AG09309 (cell line): ENCODE data around the gene NRDE2.
"Not testable (repeated sequence)": the region's sequence is repeated elsewhere in the genome, so short reads cannot be mapped to it uniquely, and the experiment has no call there.

Experiments
- DNase-seq: peaks from one replicate; pipeline ENCODE4 v3.0.0-alpha.2; 2010; ENCODE audit warnings: low read depth
- H3K4me3 ChIP-seq: 2 replicates; pipeline ENCODE4 v1.5.1; 2011; ENCODE audit warnings: mild to moderate bottlenecking, low read depth, low read length, moderate library complexity; ENCODE audit not compliant: control insufficient read depth
- TF ChIP-seq, protein P1 (sequence below): IDR thresholded peaks from 2 replicates; pipeline ENCODE4 v1.5.1; 2011; ENCODE audit warnings: mild to moderate bottlenecking, low read depth, low read length, inconsistent platforms; ENCODE audit not compliant: insufficient read depth, control insufficient read depth; ENCODE audit errors: missing control alignments

The NRDE2 gene

DNA sequence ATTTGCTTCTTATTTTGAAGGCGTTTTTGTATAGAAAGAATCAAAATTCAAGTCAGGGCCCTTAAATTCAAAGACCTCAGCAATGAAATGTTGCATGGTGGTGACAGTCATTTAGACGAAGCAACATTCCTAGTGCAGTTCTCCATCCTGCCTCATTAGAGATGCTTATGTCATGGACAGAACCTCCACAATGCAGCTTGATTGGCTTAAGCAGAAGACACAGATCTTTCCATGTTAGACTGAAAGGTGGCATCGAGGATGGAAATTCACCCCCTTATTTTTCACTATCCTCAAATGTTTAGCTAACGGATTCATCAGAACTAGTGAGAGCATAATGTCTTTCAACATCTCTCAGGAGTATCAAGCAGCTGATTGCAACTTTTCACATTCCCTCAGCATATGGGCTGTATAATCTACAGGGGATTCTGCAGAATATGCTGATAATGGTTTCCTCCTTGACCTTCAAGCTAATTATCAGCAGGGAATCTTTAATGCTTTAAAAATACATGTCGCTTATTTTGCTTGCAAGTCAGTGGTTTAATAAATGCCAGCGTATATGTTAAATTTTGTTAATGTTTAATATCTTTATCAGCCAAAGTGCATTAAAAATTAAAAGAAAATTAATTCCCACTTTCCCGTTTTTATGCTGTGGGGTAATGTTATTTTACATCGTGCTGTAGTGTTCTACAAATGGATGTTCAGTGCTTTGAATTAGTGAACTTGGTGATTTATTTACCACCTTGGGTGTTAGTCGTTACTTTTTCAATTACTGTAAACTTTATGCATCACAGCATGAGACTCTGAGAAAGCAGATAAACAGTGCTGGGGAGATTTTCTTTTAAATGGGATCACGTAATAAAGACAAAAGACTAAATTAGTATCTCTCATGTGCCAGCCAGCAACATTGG is 12.8 kb upstream of the NRDE2 start:
- TF ChIP-seq, protein P1, sequence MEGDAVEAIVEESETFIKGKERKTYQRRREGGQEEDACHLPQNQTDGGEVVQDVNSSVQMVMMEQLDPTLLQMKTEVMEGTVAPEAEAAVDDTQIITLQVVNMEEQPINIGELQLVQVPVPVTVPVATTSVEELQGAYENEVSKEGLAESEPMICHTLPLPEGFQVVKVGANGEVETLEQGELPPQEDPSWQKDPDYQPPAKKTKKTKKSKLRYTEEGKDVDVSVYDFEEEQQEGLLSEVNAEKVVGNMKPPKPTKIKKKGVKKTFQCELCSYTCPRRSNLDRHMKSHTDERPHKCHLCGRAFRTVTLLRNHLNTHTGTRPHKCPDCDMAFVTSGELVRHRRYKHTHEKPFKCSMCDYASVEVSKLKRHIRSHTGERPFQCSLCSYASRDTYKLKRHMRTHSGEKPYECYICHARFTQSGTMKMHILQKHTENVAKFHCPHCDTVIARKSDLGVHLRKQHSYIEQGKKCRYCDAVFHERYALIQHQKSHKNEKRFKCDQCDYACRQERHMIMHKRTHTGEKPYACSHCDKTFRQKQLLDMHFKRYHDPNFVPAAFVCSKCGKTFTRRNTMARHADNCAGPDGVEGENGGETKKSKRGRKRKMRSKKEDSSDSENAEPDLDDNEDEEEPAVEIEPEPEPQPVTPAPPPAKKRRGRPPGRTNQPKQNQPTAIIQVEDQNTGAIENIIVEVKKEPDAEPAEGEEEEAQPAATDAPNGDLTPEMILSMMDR: no peak
- DNase-seq: no peak
- H3K4me3 ChIP-seq: no peak overlapping the region

DNA sequence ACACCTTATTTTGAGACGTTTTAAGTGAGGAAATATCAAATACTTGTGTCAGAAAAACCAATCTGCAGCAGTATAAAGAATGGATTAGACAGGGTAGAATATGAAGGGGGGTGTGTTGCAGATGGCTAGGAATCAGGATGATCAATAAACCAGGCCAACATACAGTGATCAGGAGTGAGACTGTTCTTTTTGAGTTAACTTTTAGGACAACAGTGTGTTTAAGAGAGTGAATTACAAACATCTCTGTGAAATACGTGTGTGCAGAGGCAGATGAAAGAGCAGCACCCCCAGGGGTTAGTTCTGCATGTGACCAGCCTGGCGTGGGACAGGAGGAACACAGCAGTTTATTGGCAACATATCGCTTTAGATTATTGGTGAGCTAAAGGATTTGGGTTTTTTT is 10.6 kb upstream of the NRDE2 start:
- no peak overlapping the region for H3K4me3 ChIP-seq
- TF ChIP-seq, protein P1: no peak
- no peak for DNase-seq

DNA sequence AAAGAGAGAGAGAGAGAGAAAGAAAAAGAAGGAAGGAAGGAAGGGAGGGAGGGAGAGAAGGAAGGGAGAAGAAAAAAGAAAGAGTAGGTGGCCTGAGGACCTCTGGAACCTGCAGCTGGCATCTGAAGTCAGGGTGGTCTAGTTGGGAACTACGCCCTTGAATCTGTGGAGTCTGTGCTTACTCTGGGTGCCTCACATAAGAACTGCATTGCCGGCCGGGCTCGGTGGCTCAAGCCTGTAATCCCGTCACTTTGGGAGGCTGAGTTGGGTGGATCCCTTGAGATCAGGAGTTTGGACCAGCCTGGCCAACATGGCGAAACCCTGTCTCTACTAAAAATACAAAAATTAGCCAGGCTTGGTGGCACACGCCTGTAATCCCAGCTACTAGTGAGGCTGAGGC is 10.0 kb upstream of the NRDE2 start:
- H3K4me3 ChIP-seq: no peak overlapping the region
- TF ChIP-seq, protein P1: no peak
- no peak for DNase-seq

DNA sequence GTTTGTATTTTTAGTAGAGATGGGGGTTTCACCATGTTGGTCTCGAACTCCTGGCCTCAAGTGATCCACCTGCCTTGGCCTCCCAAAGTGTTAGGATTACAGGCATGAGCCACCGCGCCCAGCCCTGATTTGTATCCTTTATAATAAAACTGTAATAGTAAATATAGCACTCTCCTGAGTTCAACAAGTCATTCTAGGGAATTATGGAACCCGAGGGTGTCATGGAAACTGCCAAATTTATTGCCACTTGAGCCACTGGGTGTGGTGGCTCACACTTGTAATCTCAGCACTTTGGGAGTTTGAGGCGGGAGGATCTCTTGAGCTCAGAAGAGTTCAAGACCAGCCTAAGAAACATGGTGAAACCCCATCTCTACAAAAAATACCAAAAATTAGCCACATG is 9.5 kb upstream of the NRDE2 start:
- H3K4me3 ChIP-seq, DNase-seq: not testable (repeated sequence)

DNA sequence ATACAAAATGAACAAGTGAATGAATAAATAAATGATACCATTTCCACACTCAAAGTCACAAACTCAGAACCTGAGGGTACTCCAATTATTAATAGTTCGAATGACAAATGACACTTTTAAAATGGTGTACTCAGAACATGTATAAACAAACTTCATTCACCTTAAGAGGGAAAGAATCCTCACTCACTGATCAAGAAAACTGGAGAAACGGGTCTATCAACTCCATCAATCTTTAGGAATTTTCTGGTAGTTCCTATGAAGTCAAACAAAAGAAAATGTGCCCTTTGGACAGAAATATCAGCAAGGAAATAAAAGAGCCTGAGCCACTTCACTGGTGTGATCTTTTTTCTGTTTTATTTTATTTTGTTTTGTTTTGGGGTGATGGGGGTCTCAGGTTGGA is 5.2 kb upstream of the NRDE2 start:
- no peak for DNase-seq
- TF ChIP-seq, protein P1: no peak

DNA sequence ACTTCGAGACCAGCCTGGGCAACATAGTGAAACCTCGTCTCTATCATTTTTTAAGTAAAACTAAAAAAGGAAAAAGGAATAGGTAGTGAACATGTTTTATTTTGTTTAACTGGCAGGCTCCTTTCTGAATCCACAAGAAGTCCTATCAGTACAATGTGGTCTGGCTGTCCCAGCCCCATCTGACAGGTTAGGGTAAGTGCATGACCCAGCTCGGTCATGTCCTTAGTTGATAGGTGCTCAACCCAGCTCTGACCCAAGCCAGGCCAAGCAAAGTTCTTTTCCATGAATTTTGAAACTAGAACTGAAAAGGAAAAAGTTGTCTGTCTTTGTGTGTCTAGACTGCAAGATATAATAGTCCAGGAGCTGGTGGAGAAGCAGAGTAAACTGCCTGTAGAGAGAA is 4.7 kb upstream of the NRDE2 start:
- TF ChIP-seq, protein P1: no peak
- no peak overlapping the region for H3K4me3 ChIP-seq
- DNase-seq: no peak

More for the DNA sequence above, 5.2 kb upstream of the NRDE2 start:
- H3K4me3 ChIP-seq: no peak overlapping the region

DNA sequence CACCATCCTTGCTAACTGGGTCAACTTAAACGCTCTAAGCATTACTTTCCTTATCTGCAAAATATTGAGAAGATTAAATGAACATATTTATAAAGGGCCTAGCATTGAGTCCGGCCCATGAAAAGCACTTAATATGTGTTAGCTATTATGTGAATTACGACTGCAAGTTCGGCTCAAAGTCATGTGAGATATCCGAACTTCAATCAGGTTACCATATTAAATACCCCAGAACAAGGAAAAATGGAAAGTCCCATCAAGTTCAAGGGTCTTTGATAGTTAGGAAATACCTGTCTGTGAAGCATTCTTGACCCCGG is 487 bp upstream of the NRDE2 start:
- peak overlapping the region; percentile 83 for H3K4me3 ChIP-seq
- TF ChIP-seq, protein P1: no peak
- DNase-seq: no peak
